ENCODE measurements around the gene FRMD3. TPM values are rescaled to one million over a fixed set of nuclear protein-coding genes. Genes with fewer than 3 reads are reported as not detected.

FRMD3 gene
- total RNA-seq, 2 donors from 2014 or later, result 0.38 to 0.46 TPM

DNA sequence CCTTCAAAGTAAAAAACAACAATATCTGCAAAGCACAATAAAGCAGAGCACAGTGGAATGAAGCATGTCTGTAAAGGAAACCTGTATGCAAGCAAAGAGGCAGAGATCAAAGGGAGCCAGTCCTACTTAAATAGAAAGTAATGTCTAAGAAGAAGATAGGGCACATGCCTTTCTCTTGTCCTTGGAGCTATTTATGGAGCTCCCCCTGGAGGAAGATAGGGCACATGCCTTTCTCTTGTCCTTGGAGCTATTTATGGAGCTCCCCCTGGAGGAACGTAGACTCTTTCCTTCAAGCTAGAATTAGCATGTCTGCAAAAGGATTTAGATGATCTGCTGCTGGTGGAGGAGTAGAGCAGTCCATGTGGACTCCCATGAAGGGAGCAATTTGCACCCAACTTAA, 307.2 kb downstream of the FRMD3 start:
- peak in 1 of 2 donors; percentile 68 for ATAC-seq (replicated peaks in 1 of 2)
- H3K4me3 Mint-ChIP-seq, result no peak overlapping the region
- H3K9me3 Mint-ChIP-seq, result no peaks in the 10 kb centered on the region
- no peak overlapping the region for H3K27ac Mint-ChIP-seq
- peaks cover 0 to 1% of the 10 kb centered on the region in 2 donors for H3K36me3 Mint-ChIP-seq (ENCODE audit: insufficient read depth in 2 of 2)
- H3K27me3 Mint-ChIP-seq (ENCODE audit: low read depth), result peaks cover 8% of the 10 kb centered on the region
- peak in 1 of 2 donors; percentile 23 for DNase-seq
- no peaks in the 10 kb centered on the region for H3K4me1 Mint-ChIP-seq (ENCODE audit: low read depth)

DNA sequence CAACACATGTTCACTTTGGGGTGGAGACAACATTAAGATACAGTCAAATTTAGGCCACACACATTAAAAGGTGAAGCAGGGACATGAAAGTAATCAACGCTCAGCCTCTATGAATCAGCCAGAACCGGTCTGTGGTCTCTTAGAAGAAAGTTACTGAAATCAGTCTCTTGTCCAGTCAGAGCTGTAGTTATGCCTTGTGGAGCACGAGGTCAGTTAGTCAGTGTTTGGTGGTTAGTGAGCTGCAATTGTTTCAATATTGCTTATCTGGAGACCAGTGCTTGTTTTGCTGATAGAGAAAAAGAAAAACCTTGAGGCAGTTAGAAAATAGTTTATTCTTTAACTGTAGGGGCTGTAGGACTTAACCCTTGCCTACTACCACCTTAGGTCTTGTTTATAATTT, 317.5 kb downstream of the FRMD3 start:
- H3K27ac Mint-ChIP-seq, result no peak overlapping the region
- peaks cover 1 to 4% of the 10 kb centered on the region in 2 donors for H3K9me3 Mint-ChIP-seq
- DNase-seq, result peak; percentile 24 to 37
- no peak overlapping the region for H3K4me3 Mint-ChIP-seq
- ATAC-seq (replicated peaks in 1 of 2), result peak; percentile 97 to 99
- peaks cover 1 to 3% of the 10 kb centered on the region in 2 donors for H3K36me3 Mint-ChIP-seq (ENCODE audit: insufficient read depth in 2 of 2)
- peaks cover 12% of the 10 kb centered on the region for H3K4me1 Mint-ChIP-seq (ENCODE audit: low read depth)
- peaks cover 46% of the 10 kb centered on the region for H3K27me3 Mint-ChIP-seq (ENCODE audit: low read depth)

GRCh38 chr9:83219924-83220438, 318.2 kb downstream of the FRMD3 start:
- H3K27ac Mint-ChIP-seq, result no peak overlapping the region
- no peak for DNase-seq
- peaks cover 2 to 4% of the 10 kb centered on the region in 2 donors for H3K9me3 Mint-ChIP-seq
- H3K4me3 Mint-ChIP-seq, result peak overlapping the region; percentile 69 to 86
- no peak for ATAC-seq (replicated peaks in 1 of 2)
- H3K36me3 Mint-ChIP-seq (ENCODE audit: insufficient read depth in 2 of 2), result peaks cover 2 to 4% of the 10 kb centered on the region in 2 donors
- peaks cover 12% of the 10 kb centered on the region for H3K4me1 Mint-ChIP-seq (ENCODE audit: low read depth)
- H3K27me3 Mint-ChIP-seq (ENCODE audit: low read depth), result peaks cover 46% of the 10 kb centered on the region

DNA sequence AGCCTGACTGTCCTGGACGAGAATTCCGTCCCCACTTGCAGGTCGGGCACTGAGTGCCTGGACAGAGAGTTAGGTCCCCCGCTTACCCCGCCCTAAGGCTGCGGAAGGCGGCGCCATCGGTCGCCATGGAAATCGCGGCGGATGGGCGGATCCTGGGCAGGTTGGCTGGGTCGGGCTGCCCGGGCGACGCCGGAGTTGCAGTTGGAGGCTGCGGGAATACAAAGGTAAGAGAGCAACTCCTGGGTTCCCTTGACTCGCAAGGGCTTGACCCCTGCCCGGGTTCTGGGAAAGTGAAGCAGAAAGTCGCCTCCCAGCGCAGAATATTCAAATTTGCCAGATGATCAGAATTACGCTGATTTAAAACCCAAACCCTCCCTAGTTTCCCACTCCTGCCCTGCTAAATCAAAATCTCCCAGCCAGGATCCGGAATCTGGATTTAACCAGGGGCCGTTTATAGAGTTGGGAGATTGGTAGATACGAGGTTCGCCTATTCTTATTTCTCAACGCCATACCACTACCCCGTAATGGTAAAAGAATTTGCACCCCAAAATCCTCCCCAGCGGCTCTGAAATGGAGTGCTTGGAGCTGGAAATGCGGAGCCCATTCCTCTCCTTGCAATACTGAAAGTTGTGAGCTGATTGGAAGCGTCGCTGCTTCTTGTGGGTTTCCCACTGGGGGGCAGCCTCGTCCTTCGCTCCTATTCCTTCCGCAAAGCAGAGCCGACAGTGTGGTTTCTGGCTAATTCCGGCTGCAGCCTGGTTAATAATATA, 318.9 kb downstream of the FRMD3 start:
- peaks cover 2 to 4% of the 10 kb centered on the region in 2 donors for H3K9me3 Mint-ChIP-seq
- ATAC-seq (replicated peaks in 1 of 2), result no peak
- peaks cover 2 to 4% of the 10 kb centered on the region in 2 donors for H3K36me3 Mint-ChIP-seq (ENCODE audit: insufficient read depth in 2 of 2)
- peaks cover 12% of the 10 kb centered on the region for H3K4me1 Mint-ChIP-seq (ENCODE audit: low read depth)
- peaks cover 46% of the 10 kb centered on the region for H3K27me3 Mint-ChIP-seq (ENCODE audit: low read depth)
- peak overlapping the region; percentile 69 to 86 for H3K4me3 Mint-ChIP-seq
- H3K27ac Mint-ChIP-seq, result no peak overlapping the region
- peak in 1 of 2 donors; percentile 19 for DNase-seq

- DNase-seq (no peak), ATAC-seq (replicated peaks in 1 of 2) (no peak)
- peaks cover 46% of the 10 kb centered on the region for H3K27me3 Mint-ChIP-seq (ENCODE audit: low read depth)
- peaks cover 12% of the 10 kb centered on the region for H3K4me1 Mint-ChIP-seq (ENCODE audit: low read depth)
- no peak overlapping the region for H3K27ac Mint-ChIP-seq
- H3K36me3 Mint-ChIP-seq (ENCODE audit: insufficient read depth in 2 of 2), result peaks cover 2 to 4% of the 10 kb centered on the region in 2 donors
- H3K4me3 Mint-ChIP-seq, result peak overlapping the region in 1 of 2 donors; percentile 27
- H3K9me3 Mint-ChIP-seq, result peaks cover 2 to 4% of the 10 kb centered on the region in 2 donors
Observed at GRCh38 chr9:83218411-83219090, 319.6 kb downstream of the FRMD3 start.

DNA sequence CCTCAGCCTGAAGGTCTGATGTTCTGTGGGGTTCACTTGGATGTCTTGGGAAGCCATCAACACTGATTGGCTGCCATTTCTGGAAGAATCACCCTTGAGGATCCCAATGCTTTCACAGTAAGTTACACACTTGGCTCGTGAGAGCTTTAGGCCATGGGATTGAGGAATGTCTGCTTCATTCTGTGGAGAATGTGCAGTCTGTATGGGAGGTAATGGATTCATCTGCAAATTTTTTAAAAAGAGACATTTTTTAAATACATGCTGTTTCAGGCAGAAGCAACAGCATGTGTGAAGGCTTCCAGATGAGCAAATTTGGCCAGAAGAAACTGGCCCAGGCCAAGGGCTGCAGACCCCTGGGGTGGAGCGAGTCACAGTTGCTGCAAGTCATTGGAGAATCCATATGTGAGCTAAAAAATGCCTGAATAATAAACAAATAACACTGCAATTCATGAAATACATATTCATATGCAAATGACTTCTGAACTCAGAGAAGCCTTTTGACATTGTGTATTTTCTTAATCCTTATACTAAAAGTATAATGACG, 328.9 kb downstream of the FRMD3 start:
- H3K4me3 Mint-ChIP-seq, result no peak overlapping the region
- no peaks in the 10 kb centered on the region for H3K36me3 Mint-ChIP-seq (ENCODE audit: insufficient read depth in 2 of 2)
- no peak for DNase-seq
- no peak overlapping the region for H3K27ac Mint-ChIP-seq
- no peaks in the 10 kb centered on the region for H3K4me1 Mint-ChIP-seq (ENCODE audit: low read depth)
- H3K27me3 Mint-ChIP-seq (ENCODE audit: low read depth), result peaks cover 11% of the 10 kb centered on the region
- ATAC-seq (replicated peaks in 1 of 2), result no peak
- H3K9me3 Mint-ChIP-seq, result peaks cover 2% of the 10 kb centered on the region in 2 donors

DNA sequence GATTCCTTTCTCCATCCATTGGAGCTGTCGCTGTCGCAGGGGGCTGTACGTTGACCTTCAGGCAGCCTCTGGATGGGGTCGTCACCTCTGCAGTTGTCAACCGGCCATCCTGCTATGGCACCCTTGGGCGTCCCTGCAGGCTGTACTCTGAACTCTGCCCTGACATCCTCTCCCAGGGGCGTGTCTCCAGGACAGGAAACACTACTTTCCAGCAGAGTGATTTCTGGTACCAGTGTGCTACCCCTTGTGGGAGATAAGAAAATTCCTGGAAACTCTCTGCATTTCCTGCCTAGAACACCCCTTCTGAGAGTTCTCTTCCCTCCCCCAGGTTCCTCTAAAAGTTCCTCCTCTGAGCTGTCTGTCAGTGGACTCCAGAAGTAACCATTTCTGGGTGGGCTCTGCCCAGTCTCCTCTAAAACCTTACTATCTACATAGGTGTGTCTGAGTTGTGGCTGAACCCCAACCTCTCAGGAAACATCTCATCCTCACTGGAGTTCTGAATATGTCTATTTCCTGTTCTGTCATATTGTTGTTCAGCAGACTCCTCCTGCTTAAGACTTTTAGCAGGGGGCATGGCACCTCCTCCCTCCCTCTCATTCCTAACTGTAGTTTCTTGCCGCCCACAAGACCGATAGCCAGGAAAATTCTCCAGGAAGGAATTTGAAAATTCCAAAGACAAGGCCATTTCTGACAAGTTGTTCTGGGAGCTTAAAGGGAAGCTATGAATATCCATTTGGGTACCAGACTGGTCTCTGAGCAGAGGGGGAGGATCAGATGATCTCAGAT, 329.9 kb downstream of the FRMD3 start:
- Mint-ChIP-seq H3K4me1 (ENCODE audit: low read depth) (no peaks in the 10 kb centered on the region), H3K4me3 (no peak overlapping the region), H3K27ac (no peak overlapping the region), H3K27me3 (ENCODE audit: low read depth) (peaks cover 11% of the 10 kb centered on the region), H3K36me3 (ENCODE audit: insufficient read depth in 2 of 2) (no peaks in the 10 kb centered on the region), H3K9me3 (peaks cover 2% of the 10 kb centered on the region in 2 donors)
- DNase-seq, result no peak
- no peak for ATAC-seq (replicated peaks in 1 of 2)

DNA sequence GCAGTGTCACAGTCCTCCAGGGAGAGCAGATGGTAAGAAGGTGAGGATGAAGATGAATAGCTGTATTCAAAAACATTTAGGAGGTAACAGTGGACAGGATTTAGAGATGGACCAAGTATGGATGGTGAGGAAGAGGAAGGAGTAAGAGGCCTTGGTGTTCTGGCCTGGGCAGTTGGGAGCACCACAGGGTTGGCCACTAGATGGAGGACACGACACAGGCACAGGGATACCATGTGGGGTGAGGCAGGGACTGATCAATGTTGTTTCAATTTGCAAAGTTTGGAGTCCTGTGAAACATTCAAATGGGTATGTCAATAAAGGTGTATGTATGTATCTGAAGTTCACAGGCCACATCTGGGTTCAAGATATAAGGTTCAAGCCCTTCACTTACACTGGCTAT, 334.2 kb downstream of the FRMD3 start:
- ATAC-seq (replicated peaks in 1 of 2), result no peak
- peaks cover 0 to 2% of the 10 kb centered on the region in 2 donors for H3K9me3 Mint-ChIP-seq
- H3K27me3 Mint-ChIP-seq (ENCODE audit: low read depth), result no peaks in the 10 kb centered on the region
- no peak overlapping the region for H3K27ac Mint-ChIP-seq
- DNase-seq, result no peak
- no peak overlapping the region for H3K4me3 Mint-ChIP-seq
- H3K36me3 Mint-ChIP-seq (ENCODE audit: insufficient read depth in 2 of 2), result no peaks in the 10 kb centered on the region
- no peaks in the 10 kb centered on the region for H3K4me1 Mint-ChIP-seq (ENCODE audit: low read depth)

- no peaks in the 10 kb centered on the region for H3K36me3 Mint-ChIP-seq (ENCODE audit: insufficient read depth in 2 of 2)
Observed at GRCh38 chr9:83200531-83200930, 337.7 kb downstream of the FRMD3 start.

DNA sequence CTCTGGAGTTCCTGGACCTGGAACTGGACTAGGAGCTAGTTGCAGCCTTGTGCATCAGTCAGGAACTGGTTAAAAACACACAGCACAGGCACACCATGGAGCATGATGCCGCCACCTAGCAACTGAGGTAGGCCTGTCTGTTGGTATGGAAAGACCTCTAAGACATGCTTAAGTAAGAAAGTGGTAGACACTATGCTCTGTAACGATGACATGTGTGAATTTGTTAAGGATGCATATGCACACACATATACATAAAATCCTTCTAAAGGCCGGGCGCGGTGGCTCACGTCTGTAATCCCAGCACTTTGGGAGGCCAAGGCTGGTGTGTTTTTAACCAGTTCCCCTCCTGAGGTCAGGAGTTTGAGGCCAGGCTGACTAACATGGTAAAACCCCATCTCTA, 338.4 kb downstream of the FRMD3 start:
- H3K4me3 Mint-ChIP-seq, result no peak overlapping the region
- ATAC-seq (replicated peaks in 1 of 2) (no peak), DNase-seq (no peak)
- H3K36me3 Mint-ChIP-seq (ENCODE audit: insufficient read depth in 2 of 2), result no peaks in the 10 kb centered on the region
- no peaks in the 10 kb centered on the region for H3K27me3 Mint-ChIP-seq (ENCODE audit: low read depth)
- no peak overlapping the region for H3K27ac Mint-ChIP-seq
- no peaks in the 10 kb centered on the region for H3K9me3 Mint-ChIP-seq
- no peaks in the 10 kb centered on the region for H3K4me1 Mint-ChIP-seq (ENCODE audit: low read depth)

More at GRCh38 chr9:83200531-83200930, 337.7 kb downstream of the FRMD3 start:
- Mint-ChIP-seq H3K4me3 (no peak overlapping the region), H3K4me1 (ENCODE audit: low read depth) (no peaks in the 10 kb centered on the region), H3K27me3 (ENCODE audit: low read depth) (no peaks in the 10 kb centered on the region), H3K9me3 (no peaks in the 10 kb centered on the region), H3K27ac (no peak overlapping the region)
- no peak for ATAC-seq (replicated peaks in 1 of 2)
- DNase-seq, result no peak

- H3K36me3 Mint-ChIP-seq (ENCODE audit: insufficient read depth in 2 of 2), result no peaks in the 10 kb centered on the region
- H3K27me3 Mint-ChIP-seq (ENCODE audit: low read depth), result no peaks in the 10 kb centered on the region
- no peaks in the 10 kb centered on the region for H3K9me3 Mint-ChIP-seq
- ATAC-seq (replicated peaks in 1 of 2) (peak in 1 of 2 donors; percentile 41), DNase-seq (no peak)
- no peak overlapping the region for H3K27ac Mint-ChIP-seq
- H3K4me1 Mint-ChIP-seq (ENCODE audit: low read depth), result no peaks in the 10 kb centered on the region
- no peak overlapping the region for H3K4me3 Mint-ChIP-seq
Observed at GRCh38 chr9:83199240-83199639, 339.0 kb downstream of the FRMD3 start.

GRCh38 chr9:83198371-83198770, 339.8 kb downstream of the FRMD3 start:
- Mint-ChIP-seq H3K27ac (no peak overlapping the region), H3K4me3 (no peak overlapping the region), H3K9me3 (no peaks in the 10 kb centered on the region), H3K4me1 (ENCODE audit: low read depth) (no peaks in the 10 kb centered on the region), H3K36me3 (ENCODE audit: insufficient read depth in 2 of 2) (no peaks in the 10 kb centered on the region), H3K27me3 (ENCODE audit: low read depth) (no peaks in the 10 kb centered on the region)
- ATAC-seq (replicated peaks in 1 of 2), result no peak
- no peak for DNase-seq
